Measurements from ENCODE around the gene AUH.

AUH gene

DNA sequence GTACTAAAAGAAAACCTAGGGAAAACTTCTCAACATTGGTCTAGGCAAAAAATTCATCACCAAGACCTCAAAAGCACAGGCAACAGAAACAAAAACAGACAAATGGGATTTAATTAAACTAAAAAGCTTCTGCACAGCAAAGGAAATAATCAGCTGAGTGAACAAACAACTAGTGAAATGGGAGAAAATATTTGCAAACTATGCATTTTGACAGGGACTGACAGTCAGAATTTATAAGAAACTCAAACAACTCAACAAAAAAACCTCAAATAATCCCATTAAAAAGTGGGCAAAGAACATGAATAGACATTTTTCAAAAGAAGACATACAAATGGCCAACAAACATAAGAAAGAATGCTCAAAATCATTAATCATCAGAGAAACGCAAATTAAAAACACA lies 189.4 kb downstream of the AUH start:
- TF ChIP-seq, protein P1, sequence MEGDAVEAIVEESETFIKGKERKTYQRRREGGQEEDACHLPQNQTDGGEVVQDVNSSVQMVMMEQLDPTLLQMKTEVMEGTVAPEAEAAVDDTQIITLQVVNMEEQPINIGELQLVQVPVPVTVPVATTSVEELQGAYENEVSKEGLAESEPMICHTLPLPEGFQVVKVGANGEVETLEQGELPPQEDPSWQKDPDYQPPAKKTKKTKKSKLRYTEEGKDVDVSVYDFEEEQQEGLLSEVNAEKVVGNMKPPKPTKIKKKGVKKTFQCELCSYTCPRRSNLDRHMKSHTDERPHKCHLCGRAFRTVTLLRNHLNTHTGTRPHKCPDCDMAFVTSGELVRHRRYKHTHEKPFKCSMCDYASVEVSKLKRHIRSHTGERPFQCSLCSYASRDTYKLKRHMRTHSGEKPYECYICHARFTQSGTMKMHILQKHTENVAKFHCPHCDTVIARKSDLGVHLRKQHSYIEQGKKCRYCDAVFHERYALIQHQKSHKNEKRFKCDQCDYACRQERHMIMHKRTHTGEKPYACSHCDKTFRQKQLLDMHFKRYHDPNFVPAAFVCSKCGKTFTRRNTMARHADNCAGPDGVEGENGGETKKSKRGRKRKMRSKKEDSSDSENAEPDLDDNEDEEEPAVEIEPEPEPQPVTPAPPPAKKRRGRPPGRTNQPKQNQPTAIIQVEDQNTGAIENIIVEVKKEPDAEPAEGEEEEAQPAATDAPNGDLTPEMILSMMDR (conservative IDR thresholded peaks at IDR 0.05), result no peak
- H3K27ac ChIP-seq, result no peak overlapping the region

DNA sequence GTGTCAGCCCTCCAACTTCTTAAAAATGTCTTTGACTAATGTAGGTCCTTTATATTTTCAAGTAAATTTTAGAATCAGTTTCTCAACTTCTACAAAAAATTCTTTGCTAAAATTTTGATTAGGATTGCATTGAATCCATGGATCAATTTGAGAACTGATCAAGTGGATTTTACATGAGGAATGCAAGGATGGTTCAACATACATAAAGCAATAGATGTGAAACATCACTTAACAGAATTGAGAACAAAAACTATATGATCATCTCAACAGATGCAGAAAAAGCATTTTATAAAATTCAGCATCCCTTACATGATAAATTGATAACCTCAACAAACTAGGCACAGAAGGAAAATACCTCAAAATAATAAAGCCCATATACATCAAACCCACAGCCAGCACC lies 190.8 kb downstream of the AUH start:
- TF ChIP-seq, protein P1 (conservative IDR thresholded peaks at IDR 0.05), result no peak
- H3K27ac ChIP-seq, result no peak overlapping the region

DNA sequence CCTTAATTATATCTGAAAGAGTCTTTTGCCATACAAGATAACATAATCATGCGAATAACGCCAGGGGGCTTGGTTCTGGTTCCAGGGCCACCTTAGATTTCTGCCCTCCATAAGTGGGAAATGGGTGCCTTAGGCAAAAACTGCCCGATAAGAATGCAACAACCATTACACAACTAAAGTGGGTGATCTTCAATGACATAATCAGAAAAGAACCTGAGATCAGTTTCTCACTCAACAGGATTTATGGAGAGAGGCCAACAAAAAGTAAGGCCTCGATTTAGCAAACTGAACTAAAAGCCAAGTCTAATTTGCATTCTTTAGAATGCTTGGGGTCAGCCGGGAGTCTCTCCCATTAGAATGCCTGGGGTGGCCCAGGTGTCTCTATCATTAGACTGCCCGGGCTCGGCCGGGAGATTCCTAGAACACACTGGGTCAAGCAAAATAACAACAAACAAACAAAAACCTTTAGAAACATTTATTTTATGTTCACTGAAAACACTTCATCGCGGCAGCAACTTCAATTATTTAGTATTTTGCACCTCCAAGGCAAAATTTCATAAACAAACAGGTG lies 194.8 kb downstream of the AUH start:
- TF ChIP-seq, protein P1 (conservative IDR thresholded peaks at IDR 0.05), result no peak
- H3K27ac ChIP-seq, result no peak overlapping the region

DNA sequence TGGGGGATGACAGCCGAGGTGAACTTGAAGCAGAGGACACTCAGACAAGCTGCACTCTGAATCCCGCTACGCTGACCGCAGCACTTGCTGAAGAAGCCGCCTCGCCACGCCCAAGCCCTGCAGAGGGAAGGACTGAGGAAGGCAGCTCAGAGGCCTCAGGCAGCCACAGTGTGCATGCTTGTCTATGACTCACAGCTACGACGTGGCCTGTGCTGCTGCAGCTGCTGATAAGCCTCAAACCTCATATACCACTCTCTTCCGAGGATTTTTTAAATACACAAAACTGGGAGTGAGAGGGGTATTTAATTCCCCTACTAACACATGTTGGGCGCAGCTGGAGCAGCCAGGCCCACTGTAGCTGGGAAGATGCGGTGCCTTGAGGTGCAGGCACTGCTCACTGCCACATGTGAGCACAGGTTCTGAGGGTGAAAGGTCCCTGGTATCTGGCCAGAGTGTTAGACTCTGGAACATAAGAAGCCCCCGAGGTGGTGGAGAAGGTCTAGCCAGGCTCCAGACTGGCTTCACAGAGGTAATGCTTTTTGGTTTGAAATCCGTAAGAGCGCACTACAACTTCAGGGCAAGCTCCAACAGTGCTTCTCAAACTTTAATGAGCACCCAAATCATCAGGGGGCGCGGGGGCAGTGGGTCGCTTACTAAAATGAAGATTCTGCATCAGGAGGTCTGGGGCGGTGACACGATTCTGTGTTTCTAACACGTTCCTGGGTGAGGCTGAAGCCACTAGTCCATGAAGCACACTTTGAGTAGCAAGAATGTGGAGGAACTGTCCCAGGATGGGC lies 196.8 kb downstream of the AUH start:
- no peak overlapping the region for H3K27ac ChIP-seq
- TF ChIP-seq, protein P1 (conservative IDR thresholded peaks at IDR 0.05), result no peak
